ENCODE measurements around the gene MEGF6.

GRCh38 chr1:3628445-3628844 lies 17.1 kb upstream of the MEGF6 start:
- TF ChIP-seq GLIS3 (CRISPR knock-in tag; IDR thresholded peaks at IDR 0.05) (no peak), CSDC2 (CRISPR knock-in tag; IDR thresholded peaks at IDR 0.05) (no peak), RARB (CRISPR knock-in tag; IDR thresholded peaks at IDR 0.05) (no peak), PATZ1 (CRISPR knock-in tag; IDR thresholded peaks at IDR 0.05; ENCODE audit: borderline replicate concordance) (no peak), OSR1 (CRISPR knock-in tag; IDR thresholded peaks at IDR 0.05) (no peak), TCF4 (CRISPR knock-in tag; IDR thresholded peaks at IDR 0.05; ENCODE audit: borderline replicate concordance) (no peak), ZC3H10 (CRISPR knock-in tag; IDR thresholded peaks at IDR 0.05) (no peak)

All from SK-N-SH treated with all-trans-retinoic acid at 6 μM for 48 hours (cell line).